Progenitor cell of endocrine pancreas (in vitro differentiated cells): ENCODE data around the gene EIF5B. TPM values are rescaled to one million over a fixed set of nuclear protein-coding genes. Genes with fewer than 3 reads are reported as not detected.
A peak's percentile ranks its signal among the peaks of the same experiment; 100 is the strongest.

Experiments used
- DNase-seq: peaks from one replicate; pipeline ENCODE4 v3.0.0; 2021; ENCODE audit warnings: low spot score; ENCODE audit not compliant: unreplicated experiment
- H3K27ac Mint-ChIP-seq: 2 replicates; pipeline ENCODE4 v1.8.0; 2021; ENCODE audit warnings: mild to moderate bottlenecking, moderate library complexity, mixed read lengths
- H3K27me3 Mint-ChIP-seq: 2 replicates; pipeline ENCODE4 v1.8.0; 2021; ENCODE audit warnings: mixed read lengths
- H3K36me3 Mint-ChIP-seq: 2 replicates; pipeline ENCODE4 v1.8.0; 2022; ENCODE audit warnings: mixed read lengths; ENCODE audit not compliant: insufficient read depth
- H3K4me1 Mint-ChIP-seq: 2 replicates; pipeline ENCODE4 v1.8.0; 2021; ENCODE audit warnings: low read depth, mixed read lengths
- H3K4me3 Mint-ChIP-seq: 2 replicates; pipeline ENCODE4 v1.8.0; 2021; ENCODE audit warnings: low read depth, mild to moderate bottlenecking, moderate library complexity, mixed read lengths
- H3K9me3 Mint-ChIP-seq: 2 replicates; pipeline ENCODE4 v1.8.0; 2021; ENCODE audit warnings: low read depth, mixed read lengths
- total RNA-seq: library from RNA; stranded (reverse); gene quantifications from 2 replicates; pipeline ENCODE4 v1.2.1, GENCODE V29; 2021
- TF ChIP-seq, protein P1 (sequence below): fragments of 200-600 bp; sonication (generic); IDR thresholded peaks from one replicate; pipeline ENCODE4 v1.5.0; 2021; ENCODE audit warnings: antibody characterized with exemption, mild to moderate bottlenecking; ENCODE audit not compliant: unreplicated experiment

EIF5B gene
- total RNA-seq, 1 donor from 2014 or later: 40.1 TPM

DNA sequence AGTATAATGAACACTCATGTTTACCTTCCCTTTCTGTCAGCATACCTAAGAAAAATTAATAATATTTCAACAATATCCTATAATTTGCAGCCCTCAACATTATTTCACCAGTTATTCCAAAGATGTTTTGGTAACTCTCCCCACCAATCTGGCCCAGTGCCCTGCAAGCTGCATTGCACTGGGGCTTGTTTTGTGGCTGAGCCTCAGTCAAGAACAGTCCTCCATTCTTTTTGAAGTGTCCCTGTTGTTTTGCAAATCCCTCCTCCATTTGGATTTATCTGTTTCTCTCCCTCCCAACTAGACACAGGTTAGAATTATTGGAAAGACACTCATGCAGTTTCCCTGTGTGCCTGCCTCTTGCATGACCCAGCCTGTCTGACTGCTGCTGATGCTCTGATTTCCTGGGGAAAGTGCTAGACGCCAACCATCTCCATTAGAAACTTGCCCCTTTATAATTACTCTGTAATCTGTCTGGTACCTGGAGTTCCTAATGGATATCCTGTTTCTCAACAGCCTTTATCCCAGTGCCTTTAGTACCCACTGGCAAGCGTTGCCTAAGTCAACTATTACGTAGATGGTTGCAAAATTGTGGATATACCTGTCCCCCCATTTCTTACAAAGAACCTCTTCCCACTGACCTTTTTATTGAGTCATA is 60.2 kb downstream of the EIF5B start:
- DNase-seq: no peak
- Mint-ChIP-seq H3K36me3 (peaks cover 24% of the 10 kb centered on the region), H3K4me1 (peaks cover 4% of the 10 kb centered on the region), H3K4me3 (no peak overlapping the region), H3K9me3 (no peaks in the 10 kb centered on the region), H3K27ac (peak overlapping the region; percentile 35), H3K27me3 (no peaks in the 10 kb centered on the region)
- TF ChIP-seq, protein P1, sequence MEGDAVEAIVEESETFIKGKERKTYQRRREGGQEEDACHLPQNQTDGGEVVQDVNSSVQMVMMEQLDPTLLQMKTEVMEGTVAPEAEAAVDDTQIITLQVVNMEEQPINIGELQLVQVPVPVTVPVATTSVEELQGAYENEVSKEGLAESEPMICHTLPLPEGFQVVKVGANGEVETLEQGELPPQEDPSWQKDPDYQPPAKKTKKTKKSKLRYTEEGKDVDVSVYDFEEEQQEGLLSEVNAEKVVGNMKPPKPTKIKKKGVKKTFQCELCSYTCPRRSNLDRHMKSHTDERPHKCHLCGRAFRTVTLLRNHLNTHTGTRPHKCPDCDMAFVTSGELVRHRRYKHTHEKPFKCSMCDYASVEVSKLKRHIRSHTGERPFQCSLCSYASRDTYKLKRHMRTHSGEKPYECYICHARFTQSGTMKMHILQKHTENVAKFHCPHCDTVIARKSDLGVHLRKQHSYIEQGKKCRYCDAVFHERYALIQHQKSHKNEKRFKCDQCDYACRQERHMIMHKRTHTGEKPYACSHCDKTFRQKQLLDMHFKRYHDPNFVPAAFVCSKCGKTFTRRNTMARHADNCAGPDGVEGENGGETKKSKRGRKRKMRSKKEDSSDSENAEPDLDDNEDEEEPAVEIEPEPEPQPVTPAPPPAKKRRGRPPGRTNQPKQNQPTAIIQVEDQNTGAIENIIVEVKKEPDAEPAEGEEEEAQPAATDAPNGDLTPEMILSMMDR: no peak

DNA sequence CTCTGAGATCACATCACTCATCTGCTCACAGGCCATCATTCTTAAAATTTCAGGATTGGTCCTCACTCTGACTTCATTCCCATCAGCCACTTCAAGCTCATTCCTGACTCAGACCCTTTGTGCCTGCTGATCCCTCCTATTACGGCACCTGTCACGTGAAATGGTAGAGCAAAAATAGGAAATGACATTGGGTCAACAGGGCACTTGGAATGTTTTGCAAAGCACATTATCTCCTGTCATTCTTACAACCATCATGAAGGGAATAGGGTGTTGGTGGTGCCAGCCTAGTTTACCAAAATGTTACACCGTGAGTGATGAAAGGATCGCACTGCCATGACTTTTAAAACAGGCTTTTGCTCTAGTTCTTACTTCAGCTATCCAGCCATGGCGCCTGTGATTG is 61.1 kb downstream of the EIF5B start:
- peaks cover 31% of the 10 kb centered on the region for H3K36me3 Mint-ChIP-seq

DNA sequence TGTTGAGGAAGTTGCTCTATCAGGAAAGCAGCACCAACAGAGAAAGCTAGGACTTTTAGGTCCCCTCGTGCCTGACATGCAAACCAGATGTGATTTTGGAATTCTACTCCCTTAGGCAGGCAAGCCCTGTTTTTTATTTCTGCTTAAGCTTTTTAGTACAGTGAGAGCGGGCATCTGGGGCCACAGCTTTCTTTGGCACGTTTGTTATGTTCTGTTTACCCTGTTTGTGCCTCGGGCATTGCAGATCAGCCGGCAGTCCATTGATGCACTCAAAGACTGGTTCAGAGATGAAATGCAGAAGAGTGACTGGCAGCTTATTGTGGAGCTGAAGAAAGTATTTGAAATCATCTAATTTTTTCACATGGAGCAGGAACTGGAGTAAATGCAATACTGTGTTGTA is 61.9 kb downstream of the EIF5B start:
- Mint-ChIP-seq H3K27ac (no peak overlapping the region), H3K36me3 (peaks cover 34% of the 10 kb centered on the region)

More for the DNA sequence above, 61.1 kb downstream of the EIF5B start:
- no peak for DNase-seq
- TF ChIP-seq, protein P1: no peak
- Mint-ChIP-seq H3K4me1 (peaks cover 4% of the 10 kb centered on the region), H3K4me3 (no peak overlapping the region), H3K9me3 (no peaks in the 10 kb centered on the region), H3K27ac (no peak overlapping the region), H3K27me3 (no peaks in the 10 kb centered on the region)

DNA sequence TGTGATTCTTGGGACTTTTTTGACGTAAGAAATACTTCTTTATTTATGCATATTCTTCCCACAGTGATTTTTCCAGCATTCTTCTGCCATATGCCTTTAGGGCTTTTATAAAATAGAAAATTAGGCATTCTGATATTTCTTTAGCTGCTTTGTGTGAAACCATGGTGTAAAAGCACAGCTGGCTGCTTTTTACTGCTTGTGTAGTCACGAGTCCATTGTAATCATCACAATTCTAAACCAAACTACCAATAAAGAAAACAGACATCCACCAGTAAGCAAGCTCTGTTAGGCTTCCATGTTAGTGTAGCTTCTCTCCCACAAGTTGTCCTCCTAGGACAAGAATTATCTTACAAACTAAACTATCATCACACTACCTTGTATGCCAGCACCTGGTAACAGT is 62.6 kb downstream of the EIF5B start:
- Mint-ChIP-seq H3K27me3 (no peaks in the 10 kb centered on the region), H3K27ac (no peak overlapping the region), H3K4me1 (peaks cover 8% of the 10 kb centered on the region), H3K36me3 (peaks cover 34% of the 10 kb centered on the region), H3K4me3 (no peak overlapping the region), H3K9me3 (no peaks in the 10 kb centered on the region)
- no peak for DNase-seq
- TF ChIP-seq, protein P1: no peak

More for the DNA sequence above, 61.9 kb downstream of the EIF5B start:
- no peak for DNase-seq
- TF ChIP-seq, protein P1: no peak
- no peaks in the 10 kb centered on the region for H3K9me3 Mint-ChIP-seq
- H3K4me3 Mint-ChIP-seq: no peak overlapping the region
- peaks cover 8% of the 10 kb centered on the region for H3K4me1 Mint-ChIP-seq
- H3K27me3 Mint-ChIP-seq: no peaks in the 10 kb centered on the region

DNA sequence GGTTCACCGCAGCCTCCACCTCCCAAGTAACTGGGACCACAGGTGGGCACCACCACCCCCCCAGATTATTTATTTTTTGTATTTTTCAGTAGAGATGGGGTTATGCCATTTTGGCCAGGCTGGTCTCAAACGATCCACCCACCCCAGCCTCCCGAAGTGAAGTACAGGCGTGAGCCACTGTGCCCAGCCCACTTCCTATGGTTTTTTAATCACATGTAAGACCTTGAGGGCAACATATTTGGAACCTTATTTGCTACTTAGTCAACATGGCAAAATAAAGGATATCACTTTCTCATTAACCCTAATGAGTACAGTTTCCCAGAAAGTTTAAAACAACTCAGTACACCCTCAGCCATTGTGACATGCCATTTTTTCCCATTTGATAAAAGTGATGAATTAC is 64.7 kb downstream of the EIF5B start:
- Mint-ChIP-seq H3K4me1 (peaks cover 12% of the 10 kb centered on the region), H3K27ac (no peak overlapping the region), H3K36me3 (peaks cover 33% of the 10 kb centered on the region), H3K4me3 (no peak overlapping the region), H3K27me3 (no peaks in the 10 kb centered on the region), H3K9me3 (no peaks in the 10 kb centered on the region)
- no peak for DNase-seq
- TF ChIP-seq, protein P1: no peak
